OCI-LY1 (cell line): ENCODE data around the gene IKBKG.

Source experiments
- EZH2 ChIP-seq: fragments of 200-600 bp; sonication (generic), shearing (Covaris generic); IDR thresholded peaks from 2 replicates; pipeline ENCODE4 v1.8.0; 2017; ENCODE audit warnings: borderline replicate concordance, mixed run types, mild to moderate bottlenecking, antibody characterized with exemption, low read length, moderate library complexity, mixed read lengths
- TF ChIP-seq, protein P1 (sequence below): fragments of 200-600 bp; sonication (generic), shearing (Covaris generic); IDR thresholded peaks from 2 replicates; pipeline ENCODE4 v1.5.1; 2017; ENCODE audit warnings: mild to moderate bottlenecking, antibody characterized with exemption, low read length, moderate library complexity, mixed read lengths

DNA sequence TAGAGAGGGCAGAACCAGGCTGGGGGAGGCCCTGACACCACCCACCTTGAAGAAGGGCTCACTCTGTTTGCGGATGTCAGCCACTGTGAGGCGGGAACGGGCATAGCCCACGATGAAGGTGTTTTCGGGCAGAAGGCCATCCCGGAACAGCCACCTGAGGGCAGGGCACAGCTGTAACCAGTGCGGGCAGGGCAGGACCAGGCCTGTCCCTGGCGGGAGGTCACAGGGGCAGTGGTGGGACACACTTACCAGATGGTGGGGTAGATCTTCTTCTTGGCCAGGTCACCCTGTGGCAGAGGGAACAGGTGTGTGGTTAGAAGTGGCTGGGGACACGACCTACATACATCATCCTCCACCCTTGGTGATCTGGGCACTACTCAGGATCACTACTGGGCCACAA is 11.5 kb upstream of the IKBKG start:
- TF ChIP-seq EZH2, result no peak
- TF ChIP-seq, protein P1, sequence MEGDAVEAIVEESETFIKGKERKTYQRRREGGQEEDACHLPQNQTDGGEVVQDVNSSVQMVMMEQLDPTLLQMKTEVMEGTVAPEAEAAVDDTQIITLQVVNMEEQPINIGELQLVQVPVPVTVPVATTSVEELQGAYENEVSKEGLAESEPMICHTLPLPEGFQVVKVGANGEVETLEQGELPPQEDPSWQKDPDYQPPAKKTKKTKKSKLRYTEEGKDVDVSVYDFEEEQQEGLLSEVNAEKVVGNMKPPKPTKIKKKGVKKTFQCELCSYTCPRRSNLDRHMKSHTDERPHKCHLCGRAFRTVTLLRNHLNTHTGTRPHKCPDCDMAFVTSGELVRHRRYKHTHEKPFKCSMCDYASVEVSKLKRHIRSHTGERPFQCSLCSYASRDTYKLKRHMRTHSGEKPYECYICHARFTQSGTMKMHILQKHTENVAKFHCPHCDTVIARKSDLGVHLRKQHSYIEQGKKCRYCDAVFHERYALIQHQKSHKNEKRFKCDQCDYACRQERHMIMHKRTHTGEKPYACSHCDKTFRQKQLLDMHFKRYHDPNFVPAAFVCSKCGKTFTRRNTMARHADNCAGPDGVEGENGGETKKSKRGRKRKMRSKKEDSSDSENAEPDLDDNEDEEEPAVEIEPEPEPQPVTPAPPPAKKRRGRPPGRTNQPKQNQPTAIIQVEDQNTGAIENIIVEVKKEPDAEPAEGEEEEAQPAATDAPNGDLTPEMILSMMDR, result no peak
